HepG2 (cell line): ENCODE results near the gene SLC43A3. TPM values are rescaled to one million over a fixed set of nuclear protein-coding genes. Genes with fewer than 3 reads are reported as not detected.

ENCODE experiments used
- AHR ChIP-seq: IDR thresholded peaks from 2 replicates; pipeline ENCODE4 v1.6.1; 2018; ENCODE audit warnings: missing genetic modification reagents, missing compliant biosample characterization
- ARID5B ChIP-seq: IDR thresholded peaks from 2 replicates; pipeline ENCODE4 v1.4.0; 2020; ENCODE audit warnings: mild to moderate bottlenecking, missing genetic modification reagents
- ARNT ChIP-seq: fragments of 450-650 bp; IDR thresholded peaks from 2 replicates; pipeline ENCODE4 v1.6.1; 2017
- CBFB ChIP-seq: sonication (generic); formaldehyde crosslinking; IDR thresholded peaks from 2 replicates; pipeline ENCODE4 v1.4.0; 2020; ENCODE audit warnings: missing genetic modification reagents
- CREB1 ChIP-seq, 2 experiments: fragments of 450-650 bp in 1 of 2; IDR thresholded peaks; 2 replicates each; pipeline ENCODE4 v1.6.1; 2016 to 2017; ENCODE audit warnings: control low read depth in 1 of 2, mild to moderate bottlenecking in 1 of 2, missing compliant biosample characterization in 1 of 2, missing genetic modification characterization in 1 of 2
- EHMT2 ChIP-seq: fragments of 200-600 bp; sonication (generic); IDR thresholded peaks from 2 replicates; pipeline ENCODE4 v1.7.0; 2017; ENCODE audit warnings: antibody characterized with exemption, low read depth, low read length, borderline replicate concordance
- FOXK2 ChIP-seq: fragments of 450-650 bp; IDR thresholded peaks from 2 replicates; pipeline ENCODE4 v1.6.1; 2016
- GFI1 ChIP-seq: sonication (generic); formaldehyde crosslinking; IDR thresholded peaks from 2 replicates; pipeline ENCODE4 v1.5.0; 2020; ENCODE audit warnings: missing genetic modification reagents, mild to moderate bottlenecking, borderline replicate concordance
- HOXA9 ChIP-seq: sonication (generic); formaldehyde crosslinking; IDR thresholded peaks from 2 replicates; pipeline ENCODE4 v1.8.1; 2022; ENCODE audit warnings: missing genetic modification reagents, mild to moderate bottlenecking, moderate library complexity, borderline replicate concordance
- KAT8 ChIP-seq: IDR thresholded peaks from 2 replicates; pipeline ENCODE4 v1.6.1; 2016; ENCODE audit warnings: missing genetic modification reagents, missing compliant biosample characterization
- MXD4 ChIP-seq: IDR thresholded peaks from 2 replicates; pipeline ENCODE4 v1.6.1; 2016; ENCODE audit warnings: mild to moderate bottlenecking, missing biosample characterization, missing genetic modification reagents
- NKX3-1 ChIP-seq: sonication (generic); formaldehyde crosslinking; IDR thresholded peaks from 2 replicates; pipeline ENCODE4 v1.5.0; 2020; ENCODE audit warnings: missing genetic modification reagents
- PCBP1 ChIP-seq: fragments of 200-400 bp; formaldehyde crosslinking; IDR thresholded peaks from 2 replicates; pipeline ENCODE4 v1.6.1; 2017; ENCODE audit warnings: mild to moderate bottlenecking, low read depth, low read length, borderline replicate concordance
- REPIN1 ChIP-seq: sonication (generic); formaldehyde crosslinking; IDR thresholded peaks from 2 replicates; pipeline ENCODE4 v1.8.0; 2022; ENCODE audit warnings: missing genetic modification reagents, low read depth, mild to moderate bottlenecking, borderline replicate concordance
- SIN3B ChIP-seq: fragments of 150-350 bp; IDR thresholded peaks from 2 replicates; pipeline ENCODE4 v1.6.1; 2014; ENCODE audit warnings: low read length
- SRSF9 ChIP-seq: fragments of 200-400 bp; formaldehyde crosslinking; IDR thresholded peaks from 2 replicates; pipeline ENCODE4 v1.6.1; 2018; ENCODE audit warnings: borderline replicate concordance, mild to moderate bottlenecking, low read depth, low read length; ENCODE audit not compliant: insufficient read depth, poor library complexity, severe bottlenecking
- TAF15 ChIP-seq: fragments of 200-400 bp; formaldehyde crosslinking; IDR thresholded peaks from one replicate; pipeline ENCODE4 v1.6.1; 2018; ENCODE audit warnings: mild to moderate bottlenecking, low read depth, low read length; ENCODE audit not compliant: poor library complexity, severe bottlenecking
- TBX3 ChIP-seq: fragments of 450-650 bp; IDR thresholded peaks from 2 replicates; pipeline ENCODE4 v1.6.1; 2017; ENCODE audit warnings: antibody characterized with exemption, mild to moderate bottlenecking, inconsistent platforms, borderline replicate concordance
- TOE1 ChIP-seq: sonication (generic); formaldehyde crosslinking; IDR thresholded peaks from 2 replicates; pipeline ENCODE4 v1.4.0; 2020; ENCODE audit warnings: mild to moderate bottlenecking, missing genetic modification reagents
- ZBTB25 ChIP-seq: IDR thresholded peaks from 2 replicates; pipeline ENCODE4 v1.6.1; 2018; ENCODE audit warnings: missing genetic modification reagents
- ZFP37 ChIP-seq: sonication (generic); formaldehyde crosslinking; IDR thresholded peaks from 2 replicates; pipeline ENCODE4 v1.4.0; 2020; ENCODE audit warnings: missing genetic modification reagents, borderline replicate concordance
- ZKSCAN1 ChIP-seq: fragments of 150-350 bp; IDR thresholded peaks from 2 replicates; pipeline ENCODE4 v1.6.1; 2014; ENCODE audit warnings: low read length
- ZNF317 ChIP-seq: sonication (generic); formaldehyde crosslinking; IDR thresholded peaks from 2 replicates; pipeline ENCODE4 v1.5.0; 2020; ENCODE audit warnings: mild to moderate bottlenecking, missing genetic modification reagents
- ZNF790 ChIP-seq: sonication (generic); formaldehyde crosslinking; IDR thresholded peaks from 2 replicates; pipeline ENCODE4 v1.8.0; 2022; ENCODE audit warnings: missing genetic modification reagents, mild to moderate bottlenecking, borderline replicate concordance
- polyA plus RNA-seq, 8 experiments: library from polyadenylated mRNA; depleted of rRNA in 3 of 8; stranded (reverse) in 7 of 8; unstranded in 1 of 8; fragments of >200 nt; fragmentation: Illumina TruSeq in 4 of 8; extraction: Trizol in 4 of 8; gene quantifications; 2 replicates each; pipeline versions ENCODE4 v1.2.1 to v1.2.3, GENCODE V29; 2011 to 2016; ENCODE audit warnings: low read depth in 4 of 8, missing spikeins in 1 of 8, mixed read lengths in 1 of 8; ENCODE audit not compliant: insufficient read depth in 1 of 8
- total RNA-seq, 5 experiments: library from RNA; depleted of rRNA; stranded (reverse); fragments of >200 nt; fragmentation: Illumina TruSeq; extraction: Trizol; gene quantifications; 2 replicates each; pipeline ENCODE4 v1.2.3, GENCODE V29; 2016; ENCODE audit warnings: low read depth in 1 of 5
- TF ChIP-seq, protein P1 (sequence below), 2 experiments: sonication (generic) in 1 of 2; formaldehyde crosslinking in 1 of 2; IDR thresholded peaks; 2 replicates each; pipeline versions ENCODE4 v1.4.0 to v1.6.1; 2018 to 2020; ENCODE audit warnings: missing genetic modification reagents in 2 of 2, borderline replicate concordance in 1 of 2, low read depth in 1 of 2, mild to moderate bottlenecking in 1 of 2, missing biosample characterization in 1 of 2

Gene SLC43A3
- total and polyA plus RNA-seq, 2 of the 13 experiments (the other 11 are each of a cell fraction or from before 2014, with no cell fraction given) = 2.6 TPM; not detected in 1

DNA sequence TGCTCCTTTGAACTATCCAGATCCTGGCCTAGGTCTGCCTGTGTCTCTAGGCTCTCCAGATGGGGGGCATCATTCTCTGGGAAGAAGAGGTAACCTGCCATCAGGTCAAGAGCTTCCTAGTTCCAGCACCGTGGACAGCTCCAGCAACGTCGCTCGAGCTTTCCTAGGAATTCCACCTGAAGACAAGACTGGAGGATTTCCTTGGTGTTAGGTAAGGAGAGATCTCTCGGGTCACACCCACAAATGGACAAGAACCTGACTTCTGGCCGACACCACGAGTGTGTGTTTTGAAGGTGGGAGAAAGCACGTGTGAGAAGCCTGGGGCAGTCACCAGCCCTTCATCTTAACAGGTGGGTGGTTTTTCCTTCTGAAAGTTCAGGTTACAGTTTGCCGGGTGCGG, 47.2 kb downstream of the SLC43A3 start (continued):
- TF ChIP-seq ZFP37 (CRISPR knock-in tag) (no peak), AHR (no peak), NKX3-1 (peak; percentile 67; the same call in 1 of the 2 replicates), ZNF790 (CRISPR knock-in tag) (no peak), MXD4 (CRISPR knock-in tag) (no peak), ZBTB25 (CRISPR knock-in tag) (no peak), FOXK2 (no peak), CBFB (CRISPR knock-in tag) (no peak), HOXA9 (CRISPR knock-in tag) (no peak), GFI1 (CRISPR knock-in tag) (no peak), PCBP1 (no peak), ZNF317 (CRISPR knock-in tag) (no peak), ZKSCAN1 (no peak), ARID5B (CRISPR knock-in tag) (0 out of 2 replicates have a peak, but pooled peaks have one; percentile 20), ARNT (no peak), REPIN1 (CRISPR knock-in tag) (no peak), TBX3 (no peak), TOE1 (CRISPR knock-in tag) (no peak), KAT8 (CRISPR knock-in tag) (no peak), CREB1 (IDR thresholded peaks at IDR 0.05) (no peak), CREB1 (CRISPR knock-in tag; IDR thresholded peaks at IDR 0.05) (no peak), EHMT2 (peak; percentile 91), SRSF9 (no peak), TAF15 (no peak), SIN3B (no peak)
- TF ChIP-seq, protein P1, sequence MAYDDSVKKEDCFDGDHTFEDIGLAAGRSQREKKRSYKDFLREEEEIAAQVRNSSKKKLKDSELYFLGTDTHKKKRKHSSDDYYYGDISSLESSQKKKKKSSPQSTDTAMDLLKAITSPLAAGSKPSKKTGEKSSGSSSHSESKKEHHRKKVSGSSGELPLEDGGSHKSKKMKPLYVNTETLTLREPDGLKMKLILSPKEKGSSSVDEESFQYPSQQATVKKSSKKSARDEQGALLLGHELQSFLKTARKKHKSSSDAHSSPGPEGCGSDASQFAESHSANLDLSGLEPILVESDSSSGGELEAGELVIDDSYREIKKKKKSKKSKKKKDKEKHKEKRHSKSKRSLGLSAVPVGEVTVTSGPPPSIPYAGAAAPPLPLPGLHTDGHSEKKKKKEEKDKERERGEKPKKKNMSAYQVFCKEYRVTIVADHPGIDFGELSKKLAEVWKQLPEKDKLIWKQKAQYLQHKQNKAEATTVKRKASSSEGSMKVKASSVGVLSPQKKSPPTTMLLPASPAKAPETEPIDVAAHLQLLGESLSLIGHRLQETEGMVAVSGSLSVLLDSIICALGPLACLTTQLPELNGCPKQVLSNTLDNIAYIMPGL (CRISPR knock-in tag; IDR thresholded peaks at IDR 0.05; ENCODE audit: borderline replicate concordance in 1 of 2, low read depth in 1 of 2) = no peak
